Esophagus muscularis mucosa (tissue), 3 donors: ENCODE results near the gene KANSL1.

ENCODE experiments used
- POLR2A ChIP-seq: fragments of 450-650 bp; IDR thresholded peaks from one replicate; pipeline ENCODE4 v1.6.1; 2017; ENCODE audit warnings: antibody characterized with exemption, moderate library complexity, mild to moderate bottlenecking, low read depth
- TF ChIP-seq, protein P1 (sequence below), 3 experiments: fragments of 200-600 bp in 2 of 3; fragments of 450-650 bp in 1 of 3; sonication (generic) in 2 of 3; IDR thresholded peaks; one replicate each; pipeline ENCODE4 v1.5.1; 2017 to 2019; ENCODE audit warnings: antibody characterized with exemption in 3 of 3, mild to moderate bottlenecking in 2 of 3, moderate library complexity in 1 of 3

DNA sequence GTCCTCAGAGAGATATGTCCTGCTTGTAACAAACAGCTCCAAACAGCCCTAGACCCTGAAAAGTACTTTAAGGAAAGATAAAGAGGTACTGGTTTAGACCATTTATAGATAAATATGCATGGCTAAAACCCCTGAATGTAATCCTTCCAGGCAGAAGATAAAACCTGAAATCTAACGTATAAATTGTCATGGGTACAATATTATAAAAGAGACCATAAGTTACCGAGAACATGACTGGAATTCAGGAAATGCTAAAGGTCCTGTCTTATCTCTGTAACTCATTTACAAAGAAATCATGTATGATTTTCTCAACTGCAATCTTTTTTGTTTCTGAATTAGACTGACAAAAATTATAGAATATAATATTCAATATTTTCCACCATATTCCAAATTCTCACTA lies 9.2 kb upstream of the KANSL1 start:
- TF ChIP-seq, protein P1, sequence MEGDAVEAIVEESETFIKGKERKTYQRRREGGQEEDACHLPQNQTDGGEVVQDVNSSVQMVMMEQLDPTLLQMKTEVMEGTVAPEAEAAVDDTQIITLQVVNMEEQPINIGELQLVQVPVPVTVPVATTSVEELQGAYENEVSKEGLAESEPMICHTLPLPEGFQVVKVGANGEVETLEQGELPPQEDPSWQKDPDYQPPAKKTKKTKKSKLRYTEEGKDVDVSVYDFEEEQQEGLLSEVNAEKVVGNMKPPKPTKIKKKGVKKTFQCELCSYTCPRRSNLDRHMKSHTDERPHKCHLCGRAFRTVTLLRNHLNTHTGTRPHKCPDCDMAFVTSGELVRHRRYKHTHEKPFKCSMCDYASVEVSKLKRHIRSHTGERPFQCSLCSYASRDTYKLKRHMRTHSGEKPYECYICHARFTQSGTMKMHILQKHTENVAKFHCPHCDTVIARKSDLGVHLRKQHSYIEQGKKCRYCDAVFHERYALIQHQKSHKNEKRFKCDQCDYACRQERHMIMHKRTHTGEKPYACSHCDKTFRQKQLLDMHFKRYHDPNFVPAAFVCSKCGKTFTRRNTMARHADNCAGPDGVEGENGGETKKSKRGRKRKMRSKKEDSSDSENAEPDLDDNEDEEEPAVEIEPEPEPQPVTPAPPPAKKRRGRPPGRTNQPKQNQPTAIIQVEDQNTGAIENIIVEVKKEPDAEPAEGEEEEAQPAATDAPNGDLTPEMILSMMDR (IDR thresholded peaks at IDR 0.05) = no peak
- no peak for TF ChIP-seq POLR2A
